Tibial nerve (tissue), 4 donors: ENCODE data around the gene RSBN1. TPM values are rescaled to one million over a fixed set of nuclear protein-coding genes. Genes with fewer than 3 reads are reported as not detected.

ENCODE experiments used
- DNase-seq, 2 donors: peaks; one replicate each; pipeline ENCODE4 v3.0.0-alpha.2; 2019; ENCODE audit warnings: low spot score in 2 of 2
- H3K27ac ChIP-seq, 4 donors: fragments of 200-600 bp; sonication (generic) in 3 of 4; one replicate each; pipeline ENCODE4 v1.5.1; 2017 to 2019; ENCODE audit warnings: mild to moderate bottlenecking in 1 of 4
- H3K27me3 ChIP-seq, 2 donors: fragments of 200-600 bp; sonication (generic) in 1 of 2; one replicate each; pipeline versions ENCODE4 v1.5.1 to v1.6.0; 2017 to 2019
- H3K36me3 ChIP-seq, 3 donors: fragments of 200-600 bp; sonication (generic); one replicate each; pipeline ENCODE4 v1.5.1; 2018 to 2019
- H3K4me1 ChIP-seq, 4 donors: fragments of 200-600 bp; sonication (generic) in 3 of 4; one replicate each; pipeline ENCODE4 v1.5.1; 2017 to 2019
- H3K4me3 ChIP-seq, 4 donors: fragments of 200-600 bp; sonication (generic) in 3 of 4; one replicate each; pipeline ENCODE4 v1.5.1; 2017 to 2019; ENCODE audit warnings: mild to moderate bottlenecking in 1 of 4, moderate library complexity in 1 of 4
- H3K9me3 ChIP-seq, 4 donors: fragments of 200-600 bp; sonication (generic) in 3 of 4; one replicate each; pipeline ENCODE4 v1.5.1; 2017 to 2019
- EP300 ChIP-seq, 2 donors: sonication (generic); formaldehyde crosslinking; IDR thresholded peaks; one replicate each; pipeline ENCODE4 v1.6.1; 2017; ENCODE audit warnings: antibody characterized with exemption in 2 of 2, mild to moderate bottlenecking in 1 of 2
- POLR2A ChIP-seq, 2 donors: fragments of 450-650 bp; IDR thresholded peaks; one replicate each; pipeline ENCODE4 v1.6.1; 2017; ENCODE audit warnings: antibody characterized with exemption in 2 of 2, mild to moderate bottlenecking in 2 of 2, moderate library complexity in 2 of 2
- WGBS, 2 donors: methylation state at CpG; one replicate each; pipeline ENCODE4 v1.1.5; 2018; 5-methylcytosine and 5-hydroxymethylcytosine counted together
- total RNA-seq, 4 donors: library from RNA; depleted of rRNA; stranded (reverse); fragments of >200 nt; gene quantifications; one replicate each; pipeline ENCODE4 v1.1.0, GENCODE V29; 2016
- TF ChIP-seq, protein P1 (sequence below), 5 experiments: fragments of 200-600 bp in 3 of 5; fragments of 450-650 bp in 2 of 5; sonication (generic) in 3 of 5; IDR thresholded peaks; one replicate each; pipeline ENCODE4 v1.5.1; 2016 to 2019; ENCODE audit warnings: antibody characterized with exemption in 5 of 5, mild to moderate bottlenecking in 3 of 5, moderate library complexity in 2 of 5

Gene RSBN1
- total RNA-seq, 4 donors from 2014 or later = 18.9 to 33.9 (median 28.7) TPM

- Histone ChIP-seq H3K27ac (no peak overlapping the region), H3K36me3 (peaks cover 0 to 77% (median 4%) of the 10 kb centered on the region in 3 donors), H3K27me3 (no peaks in the 10 kb centered on the region), H3K4me3 (no peak overlapping the region), H3K4me1 (no peaks in the 10 kb centered on the region), H3K9me3 (peaks cover 0 to 7% (median 0%) of the 10 kb centered on the region in 4 donors)
- TF ChIP-seq, protein P1, sequence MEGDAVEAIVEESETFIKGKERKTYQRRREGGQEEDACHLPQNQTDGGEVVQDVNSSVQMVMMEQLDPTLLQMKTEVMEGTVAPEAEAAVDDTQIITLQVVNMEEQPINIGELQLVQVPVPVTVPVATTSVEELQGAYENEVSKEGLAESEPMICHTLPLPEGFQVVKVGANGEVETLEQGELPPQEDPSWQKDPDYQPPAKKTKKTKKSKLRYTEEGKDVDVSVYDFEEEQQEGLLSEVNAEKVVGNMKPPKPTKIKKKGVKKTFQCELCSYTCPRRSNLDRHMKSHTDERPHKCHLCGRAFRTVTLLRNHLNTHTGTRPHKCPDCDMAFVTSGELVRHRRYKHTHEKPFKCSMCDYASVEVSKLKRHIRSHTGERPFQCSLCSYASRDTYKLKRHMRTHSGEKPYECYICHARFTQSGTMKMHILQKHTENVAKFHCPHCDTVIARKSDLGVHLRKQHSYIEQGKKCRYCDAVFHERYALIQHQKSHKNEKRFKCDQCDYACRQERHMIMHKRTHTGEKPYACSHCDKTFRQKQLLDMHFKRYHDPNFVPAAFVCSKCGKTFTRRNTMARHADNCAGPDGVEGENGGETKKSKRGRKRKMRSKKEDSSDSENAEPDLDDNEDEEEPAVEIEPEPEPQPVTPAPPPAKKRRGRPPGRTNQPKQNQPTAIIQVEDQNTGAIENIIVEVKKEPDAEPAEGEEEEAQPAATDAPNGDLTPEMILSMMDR (IDR thresholded peaks at IDR 0.05) = no peak
- no peak for TF ChIP-seq POLR2A (IDR thresholded peaks at IDR 0.05)
- TF ChIP-seq EP300 (IDR thresholded peaks at IDR 0.05) = no peak
- WGBS, 2 donors = 96 to 97% methylated on average over 3 of the region's 3 CpGs
- no peak for DNase-seq
Observed at GRCh38 chr1:113714606-113715269, 97.5 kb downstream of the RSBN1 start.

Other genes with a start within 250 kb of the RSBN1 start
- 10 to 100 TPM; 11.3 to 23.3 (median 17.9) TPM for gene PHTF1, start 53.0 kb downstream of the RSBN1 start, total RNA-seq
- 1 to 10 TPM; 2.3 to 4.9 (median 3.5) TPM for gene PTPN22, start 59.2 kb upstream of the RSBN1 start, total RNA-seq
- gene BCL2L15, start 75.1 kb upstream of the RSBN1 start, total RNA-seq = under 1 TPM; 0.22 to 0.63 (median 0.35) TPM
- gene AP4B1, start 92.3 kb upstream of the RSBN1 start, total RNA-seq = 10 to 100 TPM; 22.1 to 39.9 (median 34.5) TPM
- gene DCLRE1B, start 92.8 kb upstream of the RSBN1 start, total RNA-seq = 1 to 10 TPM; 3.5 to 7.2 (median 4.3) TPM
- 10 to 100 TPM; 42.3 to 63.4 (median 53.0) TPM for gene HIPK1, start 116.8 kb upstream of the RSBN1 start, total RNA-seq
- gene OLFML3, start 167.0 kb upstream of the RSBN1 start, total RNA-seq = 100 to 1,000 TPM in 1 of 4 donors, 10 to 100 TPM in 3; 19.2 to 168 (median 50.0) TPM